Measurements from ENCODE around the gene TRIB2. TPM values are rescaled to one million over a fixed set of nuclear protein-coding genes. Genes with fewer than 3 reads are reported as not detected.

Gene TRIB2
- total and polyA plus RNA-seq, 9 of the 15 experiments (the other 6 are each of a cell fraction or from before 2014, with no cell fraction given): 9.0 to 39.0 (median 26.3) TPM

- TF ChIP-seq REST (IDR thresholded peaks at IDR 0.05; ENCODE audit: borderline replicate concordance) (no peak), REST (CRISPR knock-in tag; IDR thresholded peaks at IDR 0.05; ENCODE audit: low read depth) (no peak), ZNF707 (CRISPR knock-in tag; conservative IDR thresholded peaks at IDR 0.05) (no peak), ETS2 (tag; IDR thresholded peaks at IDR 0.05; ENCODE audit: borderline replicate concordance, poor library complexity, severe bottlenecking) (no peak), USF1 (CRISPR knock-in tag; IDR thresholded peaks at IDR 0.05) (no peak), ZBTB1 (CRISPR knock-in tag; IDR thresholded peaks at IDR 0.05; ENCODE audit: borderline replicate concordance, low read depth) (no peak), RAD51 (IDR thresholded peaks at IDR 0.05; ENCODE audit: borderline replicate concordance, low read depth) (no peak), PHB (CRISPR knock-in tag; IDR thresholded peaks at IDR 0.05) (no peak), MAFF (IDR thresholded peaks at IDR 0.05; ENCODE audit: low read length) (no peak), ARID1B (IDR thresholded peaks at IDR 0.05) (no peak; the same call in 1 of the 2 replicates), NFE2L1 (tag; IDR thresholded peaks at IDR 0.05; ENCODE audit: borderline replicate concordance, low read depth) (peak; percentile 58; the same call in 1 of the 2 replicates), DPF2 (IDR thresholded peaks at IDR 0.05) (no peak; the same call in 1 of the 2 replicates), ZNF124 (CRISPR knock-in tag; IDR thresholded peaks at IDR 0.05) (no peak), RBFOX2 (IDR thresholded peaks at IDR 0.05; ENCODE audit: low read depth, low read length) (no peak), C11orf30 (IDR thresholded peaks at IDR 0.05; ENCODE audit: low read depth) (peak; percentile 53)
These were observed 21.6 kb upstream of the TRIB2 start (continued) for GRCh38 chr2:12694990-12695774.
